B cell (primary cell): ENCODE data around the gene SDF2. TPM values are rescaled to one million over a fixed set of nuclear protein-coding genes. Genes with fewer than 3 reads are reported as not detected.

Source experiments
- ATAC-seq: fragments of 200-7000 bp; cut with Tn5 transposase; one replicate; pipeline ENCODE4 v1.10.0; 2021; ENCODE audit warnings: low read depth, mild to moderate bottlenecking, moderate number of reproducible peaks, moderate library complexity
- CTCF ChIA-PET: fragments of 350-600 bp; sonication (Branson Sonifier 250); formaldehyde crosslinking; loops from one replicate; lab custom pipeline; 2021; ENCODE audit warnings: antibody characterized with exemption, inconsistent platforms; lab: Charles Lee
- POLR2A ChIA-PET: fragments of 350-600 bp; sonication (Branson Sonifier 250); formaldehyde crosslinking; loops from one replicate; lab custom pipeline; 2021; ENCODE audit warnings: antibody characterized with exemption; lab: Charles Lee
- DNase-seq: peaks from one replicate; pipeline ENCODE4 v3.0.0; 2013
- H2AFZ ChIP-seq: 2 replicates; pipeline ENCODE4 v1.6.1; 2012; ENCODE audit warnings: mild to moderate bottlenecking, low read depth, low read length; ENCODE audit not compliant: insufficient read depth, poor library complexity, severe bottlenecking
- H3K27ac ChIP-seq, 2 donors: 1 replicate in 1 of 2; 2 replicates in 1 of 2; pipeline ENCODE4 v1.5.1; 2012 to 2013; ENCODE audit warnings: low read length in 2 of 2, mild to moderate bottlenecking in 2 of 2, moderate library complexity in 1 of 2
- H3K27me3 ChIP-seq, 4 experiments: fragments of 200-600 bp in 1 of 4; sonication (generic) in 1 of 4; replicated peaks in 1 of 4; 1 replicate in 2 of 4; 2 replicates in 2 of 4; pipeline versions ENCODE4 v1.6.1 to v1.7.0; 2013 to 2016; ENCODE audit warnings: low read length in 3 of 4, mild to moderate bottlenecking in 2 of 4, mixed read lengths in 1 of 4, moderate library complexity in 1 of 4; ENCODE audit not compliant: insufficient read depth in 4 of 4, control insufficient read depth in 3 of 4; ENCODE audit errors: control extremely low read depth in 1 of 4
- H3K36me3 ChIP-seq, 2 experiments: replicated peaks in 1 of 2; 1 replicate in 1 of 2; 2 replicates in 1 of 2; pipeline versions ENCODE4 v1.6.1 to v1.7.1; 2013; ENCODE audit warnings: low read length in 1 of 2; ENCODE audit not compliant: insufficient read depth in 2 of 2, control insufficient read depth in 1 of 2; ENCODE audit errors: control extremely low read depth in 1 of 2, extremely low read depth in 1 of 2
- H3K4me1 ChIP-seq, 2 donors: fragments of 200-600 bp in 1 of 2; sonication (generic) in 1 of 2; 1 replicate in 1 of 2; 2 replicates in 1 of 2; pipeline versions ENCODE4 v1.5.1 to v1.6.1; 2013 to 2017; ENCODE audit warnings: low read length in 2 of 2; ENCODE audit not compliant: control insufficient read depth in 2 of 2, insufficient read depth in 2 of 2
- H3K4me2 ChIP-seq: replicated peaks from 2 replicates; pipeline ENCODE3; 2012; ENCODE audit warnings: mild to moderate bottlenecking, low read depth, low read length; ENCODE audit not compliant: poor library complexity, severe bottlenecking
- H3K4me3 ChIP-seq, 5 experiments: fragments of 200-600 bp in 1 of 5; sonication (generic) in 1 of 5; 1 replicate in 3 of 5; 2 replicates in 2 of 5; pipeline versions ENCODE4 v1.5.1 to v1.7.0; 2011 to 2016; ENCODE audit warnings: low read length in 4 of 5, mild to moderate bottlenecking in 4 of 5, low read depth in 2 of 5, control low read depth in 1 of 5, moderate library complexity in 1 of 5; ENCODE audit not compliant: insufficient read depth in 1 of 5; ENCODE audit errors: control extremely low read depth in 1 of 5, extremely low read depth in 1 of 5
- H3K79me2 ChIP-seq: fragments of 200-600 bp; sonication (generic); one replicate; pipeline ENCODE4 v1.6.0; 2016; ENCODE audit warnings: low read length; ENCODE audit not compliant: control insufficient read depth, insufficient read depth
- H3K9ac ChIP-seq: fragments of 200-600 bp; sonication (generic); 2 replicates; pipeline ENCODE4 v1.6.1; 2017; ENCODE audit warnings: mild to moderate bottlenecking, low read length, moderate library complexity
- H3K9me3 ChIP-seq, 3 donors: one replicate each; pipeline versions ENCODE4 v1.6.1 to v1.7.1; 2013; ENCODE audit warnings: low read length in 2 of 3; ENCODE audit not compliant: control insufficient read depth in 2 of 3, insufficient read depth in 1 of 3; ENCODE audit errors: control extremely low read depth in 1 of 3
- H4K20me1 ChIP-seq: 2 replicates; pipeline ENCODE4 v1.6.0; 2012; ENCODE audit warnings: mild to moderate bottlenecking, low read length; ENCODE audit not compliant: insufficient read depth, control insufficient read depth, poor library complexity, severe bottlenecking
- H3K27ac Mint-ChIP-seq: one replicate; pipeline ENCODE4 v1.8.0; 2021; ENCODE audit warnings: mixed read lengths
- H3K27me3 Mint-ChIP-seq: one replicate; pipeline ENCODE4 v1.8.0; 2021; ENCODE audit warnings: mixed read lengths
- H3K4me1 Mint-ChIP-seq: one replicate; pipeline ENCODE4 v1.8.0; 2021; ENCODE audit warnings: mixed read lengths
- H3K4me3 Mint-ChIP-seq: one replicate; pipeline ENCODE4 v1.8.0; 2021; ENCODE audit warnings: mixed read lengths
- H3K9me3 Mint-ChIP-seq: one replicate; pipeline ENCODE4 v1.8.0; 2022; ENCODE audit warnings: mixed read lengths; ENCODE audit not compliant: insufficient read depth
- EZH2 ChIP-seq: IDR thresholded peaks from 2 replicates; pipeline ENCODE4 v1.6.1; 2012; ENCODE audit warnings: borderline replicate concordance, low read depth, mild to moderate bottlenecking, moderate library complexity, low read length; ENCODE audit not compliant: insufficient read depth, poor library complexity, severe bottlenecking
- WGBS: methylation state at CpG from one replicate; pipeline ENCODE4 v1.1.5; 2013; ENCODE audit warnings: missing lambda C conversion rate; ENCODE audit not compliant: insufficient coverage; 5-methylcytosine and 5-hydroxymethylcytosine counted together
- intact Hi-C: fragments of 100-400 bp; cut with micrococcal nuclease; formaldehyde crosslinking; loops from one replicate; pipeline ENCODE4 v1.10.0; 2022
- polyA plus RNA-seq: library from polyadenylated mRNA; depleted of rRNA; stranded (reverse); fragments of >200 nt; gene quantifications from 2 replicates; pipeline ENCODE4 v1.2.3, GENCODE V29; 2012
- total RNA-seq, 2 donors: library from RNA; stranded (reverse); fragments of 120-200 nt in 1 of 2; gene quantifications; 1 replicate in 1 of 2; 2 replicates in 1 of 2; pipeline versions ENCODE4 v1.2.3 to v1.2.4, GENCODE V29; 2013 to 2022
- TF ChIP-seq, protein P1 (sequence below): fragments of 200-600 bp; IDR thresholded peaks from one replicate; pipeline ENCODE4 v1.8.0; 2022; ENCODE audit warnings: antibody characterized with exemption, mild to moderate bottlenecking

Gene SDF2
- total and polyA plus RNA-seq, 2 donors (not counting 1 experiment from before 2014, with no cell fraction given) = 32.6 to 40.4 TPM

GRCh38 chr17:28618464-28618863, 43.2 kb downstream of the SDF2 start:
- CTCF ChIA-PET = interaction anchor here (1.0 to 15.2 kb wide), 3 partner anchors 48 to 132 kb away, joined by 3 to 220 read pairs (median 4); no protein-coding TSS in a partner anchor

GRCh38 chr17:28616281-28616680, 45.4 kb downstream of the SDF2 start:
- H3K27me3 Mint-ChIP-seq = no peaks in the 10 kb centered on the region
- WGBS = 97% methylated on average over 6 of the region's 7 CpGs
- DNase-seq = no peak
- ChIA-PET POLR2A (no interaction called here), CTCF (interaction anchor here (0.8 to 15.2 kb wide), 4 partner anchors 15 to 295 kb away, joined by 3 to 220 read pairs (median 3); no protein-coding TSS in a partner anchor)
- intact Hi-C loops = no loop called here
- Histone ChIP-seq H3K27me3 (no peaks in the 10 kb centered on the region), H3K9me3 (no peaks in the 10 kb centered on the region), H3K36me3 (peaks cover 14 to 77% of the 10 kb centered on the region in 2 experiments), H3K4me1 (peaks cover 22 to 33% of the 10 kb centered on the region in 2 donors), H3K4me3 (no peak overlapping the region), H3K27ac (no peak overlapping the region), H2AFZ (no peak overlapping the region), H3K79me2 (no peaks in the 10 kb centered on the region), H3K9ac (no peak overlapping the region), H3K4me2 (no peak overlapping the region), H4K20me1 (no peaks in the 10 kb centered on the region)
- TF ChIP-seq, protein P1, sequence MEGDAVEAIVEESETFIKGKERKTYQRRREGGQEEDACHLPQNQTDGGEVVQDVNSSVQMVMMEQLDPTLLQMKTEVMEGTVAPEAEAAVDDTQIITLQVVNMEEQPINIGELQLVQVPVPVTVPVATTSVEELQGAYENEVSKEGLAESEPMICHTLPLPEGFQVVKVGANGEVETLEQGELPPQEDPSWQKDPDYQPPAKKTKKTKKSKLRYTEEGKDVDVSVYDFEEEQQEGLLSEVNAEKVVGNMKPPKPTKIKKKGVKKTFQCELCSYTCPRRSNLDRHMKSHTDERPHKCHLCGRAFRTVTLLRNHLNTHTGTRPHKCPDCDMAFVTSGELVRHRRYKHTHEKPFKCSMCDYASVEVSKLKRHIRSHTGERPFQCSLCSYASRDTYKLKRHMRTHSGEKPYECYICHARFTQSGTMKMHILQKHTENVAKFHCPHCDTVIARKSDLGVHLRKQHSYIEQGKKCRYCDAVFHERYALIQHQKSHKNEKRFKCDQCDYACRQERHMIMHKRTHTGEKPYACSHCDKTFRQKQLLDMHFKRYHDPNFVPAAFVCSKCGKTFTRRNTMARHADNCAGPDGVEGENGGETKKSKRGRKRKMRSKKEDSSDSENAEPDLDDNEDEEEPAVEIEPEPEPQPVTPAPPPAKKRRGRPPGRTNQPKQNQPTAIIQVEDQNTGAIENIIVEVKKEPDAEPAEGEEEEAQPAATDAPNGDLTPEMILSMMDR = no peak
- TF ChIP-seq EZH2 = no peak
- no peak overlapping the region for H3K27ac Mint-ChIP-seq
- no peak for ATAC-seq
- no peak overlapping the region for H3K4me3 Mint-ChIP-seq
- H3K4me1 Mint-ChIP-seq = peaks cover 38% of the 10 kb centered on the region
- H3K9me3 Mint-ChIP-seq = no peaks in the 10 kb centered on the region

More at GRCh38 chr17:28618464-28618863, 43.2 kb downstream of the SDF2 start:
- no peaks in the 10 kb centered on the region for H3K27me3 Mint-ChIP-seq
- no peak for TF ChIP-seq EZH2
- TF ChIP-seq, protein P1 = no peak
- no peaks in the 10 kb centered on the region for H3K9me3 ChIP-seq
- no peak overlapping the region for H3K27ac ChIP-seq
- ATAC-seq (no peak), DNase-seq (no peak)
- H3K27me3 ChIP-seq = no peaks in the 10 kb centered on the region
- POLR2A ChIA-PET = no interaction called here
- H4K20me1 ChIP-seq = no peaks in the 10 kb centered on the region
- H3K36me3 ChIP-seq = peaks cover 20 to 94% of the 10 kb centered on the region in 2 experiments
- no peak overlapping the region for H3K4me2 ChIP-seq
- WGBS = 80% methylated on average over 1 of the region's 3 CpGs
- H3K27ac Mint-ChIP-seq = no peak overlapping the region
- H3K9ac ChIP-seq = no peak overlapping the region
- H3K79me2 ChIP-seq = no peaks in the 10 kb centered on the region
- intact Hi-C loops = no loop called here
- H3K4me3 ChIP-seq = no peak overlapping the region
- no peak overlapping the region for H2AFZ ChIP-seq
- H3K4me3 Mint-ChIP-seq = no peak overlapping the region
- H3K9me3 Mint-ChIP-seq = no peaks in the 10 kb centered on the region
- peaks cover 24% of the 10 kb centered on the region for H3K4me1 Mint-ChIP-seq
- H3K4me1 ChIP-seq = peaks cover 11 to 21% of the 10 kb centered on the region in 2 donors
